ENCODE data around the gene ADAMTS14. TPM values are rescaled to one million over a fixed set of nuclear protein-coding genes. Genes with fewer than 3 reads are reported as not detected.
A peak's percentile ranks its signal among the peaks of the same experiment; 100 is the strongest.

The ADAMTS14 gene, protein sequence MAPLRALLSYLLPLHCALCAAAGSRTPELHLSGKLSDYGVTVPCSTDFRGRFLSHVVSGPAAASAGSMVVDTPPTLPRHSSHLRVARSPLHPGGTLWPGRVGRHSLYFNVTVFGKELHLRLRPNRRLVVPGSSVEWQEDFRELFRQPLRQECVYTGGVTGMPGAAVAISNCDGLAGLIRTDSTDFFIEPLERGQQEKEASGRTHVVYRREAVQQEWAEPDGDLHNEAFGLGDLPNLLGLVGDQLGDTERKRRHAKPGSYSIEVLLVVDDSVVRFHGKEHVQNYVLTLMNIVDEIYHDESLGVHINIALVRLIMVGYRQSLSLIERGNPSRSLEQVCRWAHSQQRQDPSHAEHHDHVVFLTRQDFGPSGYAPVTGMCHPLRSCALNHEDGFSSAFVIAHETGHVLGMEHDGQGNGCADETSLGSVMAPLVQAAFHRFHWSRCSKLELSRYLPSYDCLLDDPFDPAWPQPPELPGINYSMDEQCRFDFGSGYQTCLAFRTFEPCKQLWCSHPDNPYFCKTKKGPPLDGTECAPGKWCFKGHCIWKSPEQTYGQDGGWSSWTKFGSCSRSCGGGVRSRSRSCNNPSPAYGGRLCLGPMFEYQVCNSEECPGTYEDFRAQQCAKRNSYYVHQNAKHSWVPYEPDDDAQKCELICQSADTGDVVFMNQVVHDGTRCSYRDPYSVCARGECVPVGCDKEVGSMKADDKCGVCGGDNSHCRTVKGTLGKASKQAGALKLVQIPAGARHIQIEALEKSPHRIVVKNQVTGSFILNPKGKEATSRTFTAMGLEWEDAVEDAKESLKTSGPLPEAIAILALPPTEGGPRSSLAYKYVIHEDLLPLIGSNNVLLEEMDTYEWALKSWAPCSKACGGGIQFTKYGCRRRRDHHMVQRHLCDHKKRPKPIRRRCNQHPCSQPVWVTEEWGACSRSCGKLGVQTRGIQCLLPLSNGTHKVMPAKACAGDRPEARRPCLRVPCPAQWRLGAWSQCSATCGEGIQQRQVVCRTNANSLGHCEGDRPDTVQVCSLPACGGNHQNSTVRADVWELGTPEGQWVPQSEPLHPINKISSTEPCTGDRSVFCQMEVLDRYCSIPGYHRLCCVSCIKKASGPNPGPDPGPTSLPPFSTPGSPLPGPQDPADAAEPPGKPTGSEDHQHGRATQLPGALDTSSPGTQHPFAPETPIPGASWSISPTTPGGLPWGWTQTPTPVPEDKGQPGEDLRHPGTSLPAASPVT
- 3.2 to 4.1 TPM (median 3.9 TPM) in 3 replicates for total RNA-seq

DNA sequence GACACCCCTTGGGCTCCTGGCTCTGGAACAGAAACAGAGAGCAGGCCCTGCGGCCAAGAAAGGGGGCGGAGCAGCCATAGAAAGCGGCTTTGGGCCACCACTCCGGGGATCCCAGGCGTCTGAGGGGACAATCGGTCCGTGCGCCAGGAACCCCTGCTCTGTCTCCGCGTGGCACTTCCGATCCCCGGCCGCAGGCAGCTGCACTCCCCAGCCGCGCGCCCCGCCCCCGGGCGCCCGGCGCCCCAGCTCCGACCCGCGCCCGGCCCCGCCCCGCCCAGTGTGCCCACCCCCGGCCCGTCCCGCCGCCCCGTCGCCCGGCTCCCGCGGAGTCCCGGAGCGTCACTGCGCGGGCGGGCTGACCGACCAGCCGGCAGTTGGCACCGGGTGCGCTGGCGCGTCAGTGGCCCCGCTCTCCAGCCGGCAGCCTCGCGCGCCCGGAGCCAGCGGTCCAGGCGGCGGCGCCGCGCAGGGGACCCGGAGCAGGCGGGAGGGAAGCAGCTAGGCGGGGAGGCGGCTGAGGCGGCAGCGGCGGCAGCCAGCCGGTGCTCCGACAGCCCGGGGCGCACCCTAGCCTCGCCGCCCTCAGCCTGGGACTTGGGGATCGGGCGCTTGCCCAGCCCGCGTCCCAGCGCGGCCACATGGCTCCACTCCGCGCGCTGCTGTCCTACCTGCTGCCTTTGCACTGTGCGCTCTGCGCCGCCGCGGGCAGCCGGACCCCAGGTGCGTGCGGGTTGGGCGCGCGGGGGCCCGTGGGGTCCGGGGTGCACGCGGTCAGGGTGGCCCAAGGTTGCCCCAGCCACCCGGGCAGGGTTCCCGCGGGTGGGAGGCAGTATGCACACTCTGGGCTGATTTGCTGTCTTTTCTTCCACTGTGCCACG lies at the start of gene ADAMTS14:
TSS of gene ADAMTS14 (plus strand) at position 342 of the 878 bp plus-strand sequence. CDS start at position 639, 297 bp downstream.
- no peak for TF ChIP-seq CTCF (IDR thresholded peaks at IDR 0.05; ENCODE audit: unreplicated experiment)
- peaks cover 8% of the 10 kb centered on the region for H3K9me3 Mint-ChIP-seq
- H3K27ac Mint-ChIP-seq = peak within 1 kb of the TSS; percentile 0
- DNase-seq (ENCODE audit: low spot score in 2 of 2, unreplicated experiment in 2 of 2) = no peak
- peaks cover 66% of the 10 kb centered on the region for H3K27me3 Mint-ChIP-seq (ENCODE audit: low read depth)
- H3K4me1 Mint-ChIP-seq = peaks cover 9% of the 10 kb centered on the region
- H3K4me3 Mint-ChIP-seq = peak within 1 kb of the TSS; percentile 70
- H3K36me3 Mint-ChIP-seq = no peaks in the 10 kb centered on the region

DNA sequence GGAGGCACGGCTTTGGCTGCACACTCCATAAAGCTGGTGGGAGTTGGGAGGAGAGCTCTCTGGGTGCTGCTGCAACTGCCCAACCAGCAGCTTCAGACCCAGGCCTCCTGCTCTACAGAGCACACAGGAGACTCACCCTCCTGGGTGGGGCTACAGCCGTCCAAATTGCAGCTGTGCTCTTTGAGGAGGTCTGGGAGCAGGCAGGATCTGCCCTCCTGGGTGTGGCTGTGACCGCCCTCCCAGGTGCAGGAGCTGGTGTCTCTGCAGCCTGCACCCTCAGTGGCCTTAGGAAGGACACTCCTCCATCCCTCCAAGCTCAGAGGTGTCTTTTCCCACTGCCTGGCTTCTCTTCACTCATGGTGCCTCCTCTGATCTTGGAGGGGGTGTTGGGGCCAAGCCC lies 49.8 kb upstream of the ADAMTS14 start:
- Mint-ChIP-seq H3K4me3 (no peak overlapping the region), H3K9me3 (peaks cover 31% of the 10 kb centered on the region), H3K27me3 (ENCODE audit: low read depth) (peaks cover 4% of the 10 kb centered on the region), H3K27ac (no peak overlapping the region), H3K36me3 (peaks cover 3% of the 10 kb centered on the region), H3K4me1 (peaks cover 14% of the 10 kb centered on the region)
- DNase-seq (ENCODE audit: low spot score in 2 of 2, unreplicated experiment in 2 of 2) = no peak
- no peak for TF ChIP-seq CTCF (IDR thresholded peaks at IDR 0.05; ENCODE audit: unreplicated experiment)

- DNase-seq (ENCODE audit: low spot score in 2 of 2, unreplicated experiment in 2 of 2) = no peak
- peaks cover 12% of the 10 kb centered on the region for H3K4me1 Mint-ChIP-seq
- H3K27ac Mint-ChIP-seq = no peak overlapping the region
- TF ChIP-seq CTCF (IDR thresholded peaks at IDR 0.05; ENCODE audit: unreplicated experiment) = no peak
- peaks cover 4% of the 10 kb centered on the region for H3K27me3 Mint-ChIP-seq (ENCODE audit: low read depth)
- peaks cover 34% of the 10 kb centered on the region for H3K9me3 Mint-ChIP-seq
- H3K36me3 Mint-ChIP-seq = peaks cover 3% of the 10 kb centered on the region
- no peak overlapping the region for H3K4me3 Mint-ChIP-seq
These were observed 49.1 kb upstream of the ADAMTS14 start for GRCh38 chr10:70622981-70623844.

DNA sequence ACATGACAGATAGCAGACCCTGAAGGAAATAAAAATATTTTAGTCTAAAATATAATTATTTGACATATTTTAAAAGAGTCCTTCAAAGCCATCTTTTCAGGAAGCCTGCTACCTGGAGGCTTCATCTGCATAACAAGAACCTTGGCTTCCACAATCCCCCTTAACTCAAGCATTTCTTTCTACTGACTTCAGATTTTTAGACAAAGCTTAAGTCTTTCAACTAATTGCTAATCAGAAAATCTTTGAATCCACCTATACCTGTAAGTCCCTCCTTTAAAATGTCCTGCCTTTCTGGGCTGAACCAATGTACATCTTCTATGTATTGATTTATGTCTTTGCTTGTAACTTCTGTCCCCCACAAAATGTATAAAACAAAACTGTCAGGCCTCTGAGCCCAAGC lies 46.2 kb upstream of the ADAMTS14 start:
- Mint-ChIP-seq H3K4me1 (peaks cover 12% of the 10 kb centered on the region), H3K9me3 (peaks cover 22% of the 10 kb centered on the region), H3K27me3 (ENCODE audit: low read depth) (peaks cover 4% of the 10 kb centered on the region), H3K27ac (no peak overlapping the region), H3K36me3 (no peaks in the 10 kb centered on the region), H3K4me3 (no peak overlapping the region)
- DNase-seq (ENCODE audit: low spot score in 2 of 2, unreplicated experiment in 2 of 2) = no peak
- no peak for TF ChIP-seq CTCF (IDR thresholded peaks at IDR 0.05; ENCODE audit: unreplicated experiment)
